GM12878 (cell line): ENCODE data around the gene ERCC5. TPM values are rescaled to one million over a fixed set of nuclear protein-coding genes. Genes with fewer than 3 reads are reported as not detected.

Experiments
- ATAC-seq: fragments of 200-7000 bp; cut with Tn5 transposase; 3 replicates; pipeline ENCODE4 v1.9.1; 2020; ENCODE audit warnings: mild to moderate bottlenecking, moderate library complexity
- BruUV-seq: library from RNA; stranded (reverse); fragments of 400-500 nt; replicated peaks from 2 replicates; lab custom pipeline; 2021; lab: Mats Ljungman, UMichigan
- CTCF ChIA-PET: fragments of 300-600 bp; sonication (Branson Sonifier 250); formaldehyde crosslinking; extraction: SDS; loops from one replicate; lab custom pipeline; 2021; ENCODE audit warnings: inconsistent platforms; lab: Yijun Ruan, JAX
- POLR2A ChIA-PET: fragments of 350-600 bp; formaldehyde crosslinking; extraction: SDS; loops from one replicate; lab custom pipeline; 2021; ENCODE audit warnings: inconsistent platforms; lab: Charles Lee
- RAD21 ChIA-PET: fragments of 300-600 bp; sonication (Branson Sonifier 250); formaldehyde crosslinking; loops from one replicate; lab custom pipeline; 2023; ENCODE audit warnings: antibody characterized with exemption; ENCODE audit not compliant: unreplicated experiment; lab: Charles Lee
- SMC1A ChIA-PET: fragments of 300-600 bp; sonication (Branson Sonifier 250); formaldehyde crosslinking; loops from one replicate; lab custom pipeline; 2023; ENCODE audit not compliant: unreplicated experiment, uncharacterized antibody; lab: Charles Lee
- DNase-seq: peaks from one replicate; pipeline ENCODE4 v3.0.0-alpha.2; 2011; ENCODE audit warnings: low read depth, low spot score
- FAIRE-seq: peaks from 3 replicates; lab custom pipeline; 2011; peaks lifted over from hg19 to GRCh38; lab: Jason Lieb, UNC
- H2AFZ ChIP-seq: 2 replicates; pipeline ENCODE4 v1.6.0; 2011; ENCODE audit warnings: low read depth, low read length, control low read depth; ENCODE audit not compliant: control insufficient read depth
- H3K27ac ChIP-seq: 2 replicates; pipeline ENCODE4 v1.5.1; 2011; ENCODE audit warnings: control low read depth; ENCODE audit not compliant: control insufficient read depth, insufficient read depth
- H3K27me3 ChIP-seq, 2 experiments: replicated peaks in 1 of 2; 2 replicates each; pipeline versions ENCODE4 v1.6.0 to v1.6.1; 2011; ENCODE audit warnings: low read length in 1 of 2; ENCODE audit not compliant: control insufficient read depth in 2 of 2, insufficient read depth in 2 of 2
- H3K36me3 ChIP-seq, 2 experiments: 2 replicates each; pipeline ENCODE4 v1.5.1; 2011; ENCODE audit warnings: low read length in 1 of 2; ENCODE audit not compliant: control insufficient read depth in 2 of 2, insufficient read depth in 2 of 2
- H3K4me1 ChIP-seq: 2 replicates; pipeline ENCODE4 v1.6.1; 2011; ENCODE audit warnings: mild to moderate bottlenecking, low read length, moderate library complexity, mixed read lengths; ENCODE audit not compliant: control insufficient read depth, insufficient read depth
- H3K4me2 ChIP-seq: 2 replicates; pipeline ENCODE4 v1.6.0; 2011; ENCODE audit warnings: control low read depth; ENCODE audit not compliant: control insufficient read depth, insufficient read depth
- H3K4me3 ChIP-seq: fragments of 200-600 bp; sonication (generic); 2 replicates; pipeline ENCODE4 v1.5.1; 2016
- H3K79me2 ChIP-seq: 2 replicates; pipeline ENCODE4 v1.6.0; 2011; ENCODE audit warnings: low read length; ENCODE audit not compliant: control insufficient read depth, insufficient read depth
- H3K9ac ChIP-seq: 2 replicates; pipeline ENCODE4 v1.8.0; 2011; ENCODE audit warnings: low read length, control low read depth, mixed read lengths; ENCODE audit not compliant: control insufficient read depth, insufficient read depth
- H3K9me3 ChIP-seq: replicated peaks from 3 replicates; pipeline ENCODE4 v1.5.1; 2011; ENCODE audit warnings: mild to moderate bottlenecking, low read length; ENCODE audit not compliant: control insufficient read depth, insufficient read depth
- H4K20me1 ChIP-seq: 2 replicates; pipeline ENCODE4 v1.6.0; 2011; ENCODE audit not compliant: control insufficient read depth, insufficient read depth
- ATF2 ChIP-seq: IDR thresholded peaks from 2 replicates; pipeline ENCODE4 v1.6.1; 2012; ENCODE audit warnings: low read length, inconsistent platforms
- BACH1 ChIP-seq: fragments of 450-650 bp; IDR thresholded peaks from 2 replicates; pipeline ENCODE4 v1.6.1; 2017; ENCODE audit warnings: mild to moderate bottlenecking, borderline replicate concordance
- CHD1 ChIP-seq: IDR thresholded peaks from 2 replicates; pipeline ENCODE4 v1.6.1; 2012; ENCODE audit warnings: low read depth, low read length, improper control_type of control experiment
- CTCF ChIP-seq, 3 experiments: IDR thresholded peaks in 2 of 3; conservative IDR thresholded peaks in 1 of 3; 2 replicates each; pipeline ENCODE4 v1.5.1; 2011; ENCODE audit warnings: low read depth in 3 of 3, low read length in 3 of 3, mild to moderate bottlenecking in 3 of 3, control low read depth in 2 of 3, moderate library complexity in 2 of 3, inconsistent platforms in 1 of 3, mixed read lengths in 1 of 3; ENCODE audit not compliant: control insufficient read depth in 2 of 3, insufficient read depth in 1 of 3; ENCODE audit errors: extremely low read depth in 1 of 3
- EZH2 ChIP-seq: IDR thresholded peaks from 2 replicates; pipeline ENCODE4 v1.6.1; 2012; ENCODE audit warnings: low read depth, mild to moderate bottlenecking, control low read depth, inconsistent platforms, low read length, borderline replicate concordance; ENCODE audit not compliant: control insufficient read depth
- KAT2A ChIP-seq: conservative IDR thresholded peaks from 2 replicates; pipeline ENCODE4 v1.6.1; 2011; ENCODE audit warnings: low read depth, low read length; ENCODE audit not compliant: control insufficient read depth
- RAD21 ChIP-seq: IDR thresholded peaks from 2 replicates; pipeline ENCODE4 v1.6.1; 2011; ENCODE audit warnings: mild to moderate bottlenecking, low read depth, low read length, moderate library complexity; ENCODE audit not compliant: insufficient read depth
- SKIL ChIP-seq: fragments of 450-650 bp; IDR thresholded peaks from 2 replicates; pipeline ENCODE4 v1.6.1; 2017; ENCODE audit warnings: mild to moderate bottlenecking, low read depth, inconsistent platforms; ENCODE audit not compliant: poor library complexity, severe bottlenecking
- SMC3 ChIP-seq: IDR thresholded peaks from 2 replicates; pipeline ENCODE4 v1.6.1; 2011; ENCODE audit warnings: low read length, improper control_type of control experiment, borderline replicate concordance
- WGBS: methylation state at CpG from one replicate; pipeline ENCODE4 v1.1.6; 2016; ENCODE audit warnings: low lambda C conversion rate; ENCODE audit not compliant: insufficient replicate concordance, insufficient coverage; ENCODE audit errors: missing lambda C conversion rate; 5-methylcytosine and 5-hydroxymethylcytosine counted together
- in situ Hi-C: fragments of 300-500 bp; cut with MboI; formaldehyde crosslinking; loops from 9 replicates; pipeline ENCODE4 v1.14.3; 2018; ENCODE audit warnings: mixed read lengths
- intact Hi-C: fragments of 100-400 bp; cut with micrococcal nuclease; formaldehyde crosslinking; loops from one replicate; pipeline ENCODE4 v1.14.2; 2022; ENCODE audit not compliant: unreplicated experiment
- polyA plus RNA-seq, 11 experiments: library from polyadenylated mRNA; depleted of rRNA in 4 of 11; unstranded in 6 of 11; stranded (reverse) in 5 of 11; fragments of >200 nt; fragmentation: Nextera tagmentation in 4 of 11; fragmentation: Illumina TruSeq in 1 of 11; extraction: Ambion mirVana in 4 of 11; extraction: Trizol in 1 of 11; gene quantifications; 1 replicate in 1 of 11; 2 replicates in 10 of 11; pipeline versions ENCODE4 v1.2.1 to v1.2.3, GENCODE V29; 2011 to 2016; ENCODE audit warnings: inconsistent platforms in 2 of 11, missing spikeins in 2 of 11, low read depth in 1 of 11
- total RNA-seq, 4 experiments: library from RNA; depleted of rRNA in 3 of 4; stranded (reverse); fragments of >200 nt in 3 of 4; fragmentation: Illumina TruSeq in 1 of 4; extraction: Trizol in 1 of 4; gene quantifications; 2 replicates each; pipeline versions ENCODE4 v1.2.1 to v1.2.3, GENCODE V29; 2013 to 2021

Gene ERCC5
- total and polyA plus RNA-seq, 10 of the 15 experiments (the other 5 are each of a cell fraction or from before 2014, with no cell fraction given): 11.7 to 59.2 (median 41.6) TPM

GRCh38 chr13:102903659-102904407 is 58.0 kb downstream of the ERCC5 start:
- H3K27me3 ChIP-seq: no peaks in the 10 kb centered on the region
- DNase-seq: no peak
- no peak overlapping the region; the same call in 1 of the 2 replicates for H2AFZ ChIP-seq
- H3K27ac ChIP-seq: no peak overlapping the region
- no peaks in the 10 kb centered on the region for H3K9me3 ChIP-seq
- no peaks in the 10 kb centered on the region for H3K36me3 ChIP-seq
- no TSS peak for BruUV-seq
- H3K79me2 ChIP-seq: no peaks in the 10 kb centered on the region
- H4K20me1 ChIP-seq: no peaks in the 10 kb centered on the region
- no peak overlapping the region for H3K9ac ChIP-seq
- 18% methylated on average over 14 of the region's 14 CpGs for WGBS
- SMC1A ChIA-PET: interaction anchor here (1.1 to 1.4 kb wide), 2 partner anchors 12 to 103 kb away, joined by 3 to 6 read pairs; no protein-coding TSS in a partner anchor
- RAD21 ChIA-PET: interaction anchor here (1.0 to 1.1 kb wide), 2 partner anchors 68 to 236 kb away, joined by 4 read pairs; no protein-coding TSS in a partner anchor
- CTCF ChIA-PET: interaction anchor here (0.8 to 1.4 kb wide), 3 partner anchors 33 to 896 kb away, joined by 3 to 8 read pairs (median 5); no protein-coding TSS in a partner anchor
- intact Hi-C loops (no loop called here), in situ Hi-C loops (no loop called here)
- H3K4me2 ChIP-seq: no peak overlapping the region
- POLR2A ChIA-PET: no interaction called here
- ATAC-seq: peak; percentile 54
- no peak overlapping the region for H3K4me3 ChIP-seq
- TF ChIP-seq RAD21: peak; percentile 84
- TF ChIP-seq CHD1: no peak
- TF ChIP-seq CTCF (IDR thresholded peaks at IDR 0.05 in 2 of 3, conservative IDR thresholded peaks at IDR 0.05 in 1 of 3; ENCODE audit: control insufficient read depth in 2 of 3, extremely low read depth in 1 of 3, insufficient read depth in 1 of 3, low read depth in 3 of 3, low read length in 3 of 3): peak; percentile 38 to 56 (median 51); a peak in 5 of 6 replicates
- TF ChIP-seq SKIL: no peak
- TF ChIP-seq KAT2A: no peak
- TF ChIP-seq BACH1: no peak
- TF ChIP-seq SMC3: peak; percentile 48; the same call in 1 of the 2 replicates
- TF ChIP-seq ATF2: no peak
- TF ChIP-seq EZH2: no peak
- FAIRE-seq: no peak
- H3K4me1 ChIP-seq: peaks cover 5% of the 10 kb centered on the region; the same call in 1 of the 2 replicates
